NCI-H446 (cell line): ENCODE measurements around the gene UBAP1.
"Not testable (repeated sequence)": the region's sequence is repeated elsewhere in the genome, so short reads cannot be mapped to it uniquely, and the experiment has no call there.

Experiments
- DNase-seq, 2 experiments: peaks; one replicate each; lab custom pipeline; 2025; lab: John Stamatoyannopoulos, UW

Gene UBAP1

DNA sequence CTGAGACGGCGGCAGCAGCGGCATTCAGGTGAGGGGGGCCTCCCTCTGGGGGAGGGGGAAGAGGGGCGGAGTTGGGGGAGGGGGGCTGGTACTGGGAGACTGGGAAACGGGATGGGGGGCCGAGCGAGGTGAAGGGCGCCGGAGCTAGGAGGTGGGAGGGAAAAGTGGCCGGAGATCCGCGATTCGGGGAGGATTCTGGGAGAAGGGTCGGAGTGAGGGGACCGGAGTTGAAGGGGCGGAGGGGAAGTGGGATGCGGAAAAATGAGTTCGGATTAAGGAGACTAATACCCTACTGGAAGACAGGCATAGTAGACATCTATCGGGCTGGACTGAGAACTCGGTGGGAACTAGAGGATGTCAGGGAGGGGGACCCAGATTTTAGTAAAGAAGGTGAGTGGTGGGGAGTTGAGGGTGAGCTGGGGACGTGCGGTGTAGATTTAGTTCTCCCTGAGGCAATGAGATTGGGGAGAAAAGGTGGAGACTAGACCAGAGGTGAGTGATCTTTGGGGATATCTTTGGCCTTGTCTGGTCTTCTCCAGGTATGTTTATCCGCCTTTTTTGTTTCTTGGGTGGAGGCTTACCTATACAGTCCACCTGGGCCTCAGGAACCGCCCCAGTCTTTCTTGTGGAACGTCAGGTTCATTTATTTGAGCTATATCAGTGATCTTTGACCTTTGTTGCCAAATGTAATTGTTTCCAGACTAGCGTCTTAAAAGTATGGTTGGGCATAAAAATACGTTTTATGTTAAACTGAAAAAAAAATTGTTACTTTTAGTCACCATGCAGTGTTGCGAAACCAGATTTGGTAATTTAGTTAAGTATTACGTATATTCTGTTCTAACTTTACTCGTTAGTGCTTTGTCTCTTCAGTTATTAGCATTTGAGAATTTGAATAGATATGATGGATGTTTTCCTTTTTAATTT is 632 bp downstream of the UBAP1 start:
- DNase-seq = peak in 1 of 2 experiments; percentile 50

DNA sequence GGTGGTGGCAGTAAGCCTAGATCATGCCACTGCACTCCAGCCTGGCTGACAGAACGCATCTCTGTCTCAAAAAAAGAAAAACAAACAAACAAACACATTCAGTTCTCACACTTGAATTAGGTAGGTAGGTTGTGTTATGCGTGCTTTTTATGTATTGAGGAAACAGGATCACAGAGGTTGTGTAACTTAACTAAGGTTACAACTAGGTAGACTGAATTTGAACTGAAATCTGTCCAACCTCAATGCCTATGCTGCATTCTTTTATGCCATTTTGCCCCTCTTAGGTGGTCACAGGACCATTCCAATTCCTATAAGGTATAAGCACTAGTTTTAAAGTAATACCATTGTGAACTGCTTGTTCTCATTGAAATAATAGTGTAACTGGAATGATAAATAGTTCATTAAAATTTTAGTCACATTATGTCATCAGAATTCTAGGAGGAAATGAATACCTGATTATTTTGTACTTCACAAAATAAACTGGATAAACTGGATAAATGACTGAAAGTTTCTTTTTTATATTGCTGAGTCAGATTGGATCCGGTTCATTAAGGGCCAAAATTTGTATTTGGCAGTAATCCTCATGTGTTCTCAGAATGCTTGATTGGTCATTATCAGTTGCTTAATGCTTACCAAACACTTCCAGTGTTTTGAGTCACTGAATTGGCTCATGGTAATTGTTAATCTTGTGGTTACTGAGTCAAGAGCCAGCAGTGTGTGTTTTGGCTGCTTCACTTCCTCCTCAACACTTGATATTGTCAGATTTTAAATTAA is 7.1 kb downstream of the UBAP1 start:
- peak in 1 of 2 experiments; percentile 43 for DNase-seq

DNA sequence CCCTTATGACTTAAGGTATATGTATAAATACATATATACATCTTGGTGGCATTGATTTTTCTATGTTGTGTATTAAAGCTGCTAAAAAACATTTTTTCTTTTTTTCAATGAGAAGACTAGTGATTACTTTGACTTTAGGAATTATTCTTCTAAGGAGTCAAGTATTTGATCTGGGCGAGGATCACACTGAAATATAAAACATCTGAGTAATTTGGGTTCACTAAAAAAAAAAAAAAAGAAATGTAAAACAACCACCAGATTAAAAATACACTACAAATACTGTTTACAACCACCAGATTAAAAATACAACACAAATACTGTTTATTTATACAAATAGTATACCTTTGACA is 9.0 kb downstream of the UBAP1 start:
- no peak for DNase-seq

DNA sequence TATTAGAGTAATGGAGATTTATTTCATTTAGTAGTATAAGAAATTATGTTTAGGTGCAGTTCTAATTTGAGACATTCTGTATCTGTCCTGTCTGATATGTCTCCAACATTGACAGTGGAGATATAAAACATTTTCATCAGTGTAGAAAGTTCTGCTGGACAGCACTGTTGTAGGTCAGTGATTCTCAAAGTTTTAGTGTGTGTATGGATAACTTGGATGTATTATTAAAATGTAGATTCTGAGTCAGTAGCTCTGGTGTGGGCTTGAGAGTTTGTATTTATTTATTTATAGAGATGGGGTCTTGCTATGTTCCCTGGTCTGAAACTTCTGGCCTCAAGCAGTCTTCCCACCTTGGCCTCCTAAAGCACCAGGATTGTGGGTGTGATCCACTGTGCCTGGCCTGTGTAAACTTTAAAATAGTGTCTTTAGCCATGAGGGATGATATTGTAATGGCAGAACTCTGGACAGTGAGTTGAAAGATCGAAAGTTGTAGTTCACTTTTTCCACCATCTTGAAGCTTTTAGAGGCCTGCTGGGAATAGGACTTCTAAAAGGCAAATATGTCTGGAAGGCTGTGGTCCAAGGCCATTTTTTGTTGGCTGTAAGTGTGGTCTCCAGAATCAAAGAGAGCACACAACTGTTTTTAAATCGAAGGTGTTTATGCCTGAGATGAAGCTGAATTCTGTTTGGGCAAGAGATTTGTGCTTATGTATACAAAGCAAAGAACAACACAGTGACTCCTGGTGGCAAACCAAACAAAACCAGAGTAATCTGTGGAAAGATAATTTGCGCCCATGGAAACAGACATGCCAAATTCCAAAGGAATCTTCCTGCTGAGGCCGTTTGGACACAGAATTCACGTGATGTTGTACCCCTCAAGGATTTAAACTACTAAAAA is 12.4 kb downstream of the UBAP1 start:
- DNase-seq = peak in 1 of 2 experiments; percentile 10

DNA sequence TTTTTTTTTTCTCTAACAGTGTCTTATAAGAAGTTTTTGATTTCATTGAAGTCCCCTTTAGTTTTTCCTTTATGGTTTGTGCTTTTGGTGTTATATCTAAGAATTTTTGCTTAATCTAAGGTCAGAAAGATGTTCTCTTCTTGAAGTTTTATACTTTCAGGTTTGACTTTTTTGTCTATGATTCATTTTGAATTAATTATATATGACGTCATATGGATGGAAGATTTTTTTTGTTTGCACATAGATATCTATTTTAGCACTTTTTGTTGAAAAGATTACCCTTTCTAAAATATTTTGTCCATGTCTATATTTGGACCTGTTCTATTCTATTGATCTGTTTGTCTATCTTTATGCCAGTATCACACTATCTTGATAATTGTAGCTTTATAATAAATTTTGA is 16.3 kb downstream of the UBAP1 start:
- DNase-seq = no peak

DNA sequence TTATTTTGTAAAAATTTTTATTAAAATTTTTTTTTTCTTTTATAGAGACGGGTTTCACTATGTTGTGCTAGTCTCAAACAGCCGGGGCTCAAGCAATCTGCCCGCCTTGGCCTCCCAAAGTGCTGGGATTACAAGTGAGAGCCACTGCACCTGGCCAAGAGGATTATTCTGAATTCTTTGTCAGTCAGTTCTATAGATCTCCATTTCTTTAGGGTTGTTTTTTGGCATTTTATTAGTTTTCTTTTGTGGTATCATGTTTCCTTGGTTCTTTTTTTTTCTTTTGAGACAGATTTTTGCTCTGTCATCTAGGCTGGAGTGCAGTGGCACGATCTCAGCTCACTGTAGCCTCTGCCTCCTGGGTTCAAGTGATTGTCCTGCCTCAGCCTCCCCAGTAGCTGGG is 18.4 kb downstream of the UBAP1 start:
- DNase-seq = not testable (repeated sequence)

DNA sequence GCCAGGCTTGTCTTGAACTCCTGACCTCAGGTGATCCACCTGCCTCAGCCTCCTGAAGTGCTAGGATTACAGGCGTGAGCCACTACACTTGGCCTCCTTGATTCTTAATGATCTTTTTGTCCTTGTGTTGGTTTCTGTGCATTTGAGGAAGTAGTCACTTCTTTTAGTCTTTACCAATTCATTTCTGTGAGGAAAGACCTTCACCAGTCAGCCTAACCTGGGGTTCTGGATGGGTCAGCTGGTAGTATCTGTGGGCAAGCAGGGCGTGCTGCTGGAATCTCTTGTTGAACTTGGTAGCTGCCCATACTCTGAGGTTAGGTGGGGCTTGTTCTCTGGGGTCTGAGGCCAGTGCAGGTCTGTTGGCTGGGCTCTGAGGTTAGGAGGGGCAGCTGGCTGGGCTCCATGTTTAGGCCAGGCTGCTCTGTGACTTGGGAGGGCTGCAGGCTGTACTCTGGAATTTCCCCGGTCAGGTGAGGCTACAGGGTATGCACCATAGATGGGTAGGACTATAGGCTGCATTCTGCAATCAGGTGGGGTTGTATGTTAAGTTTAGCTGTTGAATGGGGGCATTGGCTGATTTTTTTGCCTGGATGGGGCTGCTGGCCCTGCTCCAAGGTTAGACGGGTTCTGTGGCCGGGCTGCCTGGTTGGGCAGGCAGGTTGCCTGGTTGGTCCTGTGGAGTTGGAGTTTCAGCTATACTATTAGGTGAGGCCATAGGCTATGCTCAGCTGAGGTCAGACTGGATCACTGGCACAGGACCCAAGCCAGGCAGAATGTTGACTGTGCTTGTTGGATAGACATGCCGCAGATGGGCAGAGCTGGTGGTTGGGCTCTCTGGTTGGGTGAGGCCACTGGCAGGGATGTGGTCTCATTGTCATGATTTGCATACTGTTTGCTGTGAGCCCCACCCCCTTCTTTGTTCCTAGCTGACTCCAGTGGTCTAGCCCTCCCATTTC is 19.2 kb downstream of the UBAP1 start:
- DNase-seq = peak in 1 of 2 experiments; percentile 38

DNA sequence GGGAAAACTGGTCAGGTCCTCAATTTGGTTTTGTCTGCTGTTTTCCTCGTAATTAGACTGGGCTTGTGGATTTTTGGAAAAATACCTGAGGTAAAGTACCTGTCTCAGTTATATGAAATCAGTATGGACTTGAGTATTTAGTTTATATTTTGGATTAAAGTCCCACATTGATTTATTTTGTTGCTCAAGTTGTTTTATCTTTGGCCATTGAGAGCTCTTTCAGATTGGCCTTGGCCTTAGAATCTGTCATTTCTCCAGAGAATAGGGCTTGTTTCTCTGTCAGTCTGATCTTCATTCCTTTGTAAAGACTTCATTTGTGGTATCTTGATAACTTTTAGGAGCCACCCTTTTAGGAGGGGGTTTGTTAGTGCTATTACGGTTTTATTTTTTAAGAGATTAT is 21.2 kb downstream of the UBAP1 start:
- DNase-seq = no peak

DNA sequence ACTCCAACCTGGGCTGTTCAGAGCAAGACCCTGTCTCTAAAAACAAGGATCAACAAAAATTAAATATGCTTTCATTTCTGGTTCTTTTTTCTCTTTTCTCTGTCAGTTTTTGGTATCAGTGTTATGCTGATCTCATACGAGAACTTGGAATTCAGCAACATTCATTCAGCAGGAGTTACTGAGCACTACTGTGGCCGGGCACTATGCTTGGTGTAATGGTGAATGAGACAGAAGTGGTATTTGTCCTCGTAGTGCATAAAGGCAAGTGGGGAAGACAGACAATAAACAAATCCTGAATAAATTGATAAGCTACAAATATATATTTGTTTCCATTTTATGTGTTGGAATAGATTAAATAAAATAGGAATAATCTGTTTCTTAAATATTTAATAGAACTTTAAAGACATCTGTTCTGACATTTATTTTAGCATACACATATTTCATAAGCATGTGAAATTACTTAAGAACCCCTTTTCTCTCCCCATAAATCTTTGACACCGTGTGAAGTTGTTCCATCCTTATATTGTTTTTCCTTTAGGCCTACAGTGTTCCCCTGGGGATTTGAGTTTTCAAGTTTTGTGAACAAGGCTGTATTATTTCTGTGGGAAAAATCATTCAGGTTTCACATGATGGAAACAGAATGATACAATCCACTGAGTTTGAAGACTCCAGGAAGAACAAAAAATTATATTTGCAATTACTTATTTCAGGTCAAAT is 24.6 kb downstream of the UBAP1 start:
- no peak for DNase-seq

DNA sequence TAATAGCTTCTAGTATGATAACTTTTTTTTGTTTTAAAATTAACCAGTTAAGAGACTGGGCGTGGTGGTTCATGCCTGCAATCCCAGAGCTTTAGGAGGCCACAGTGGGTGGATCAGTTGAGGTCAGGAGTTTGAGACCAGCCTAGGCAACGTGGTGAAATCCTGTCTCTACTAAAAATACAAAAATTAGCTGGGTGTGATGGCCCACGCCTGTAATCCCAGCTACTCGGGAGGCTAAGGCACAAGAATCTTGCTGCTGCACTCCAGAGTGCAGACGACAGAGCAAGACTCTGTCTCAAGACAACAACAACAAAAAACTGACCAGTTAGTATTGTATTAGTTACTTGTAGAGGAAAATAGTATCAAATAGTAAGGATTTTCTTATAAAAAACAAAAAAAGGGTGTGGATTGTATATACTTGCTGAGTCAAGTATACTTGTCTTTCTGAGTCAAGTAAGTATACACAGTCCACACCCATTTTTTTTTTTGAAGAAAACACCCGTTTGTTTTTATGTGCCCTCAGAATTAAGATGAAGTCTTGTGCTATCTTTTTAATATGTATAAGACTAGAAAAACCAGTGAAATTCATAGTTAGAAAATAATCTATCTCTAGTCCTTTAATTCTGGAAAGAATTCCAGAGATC is 25.3 kb downstream of the UBAP1 start:
- DNase-seq = no peak

DNA sequence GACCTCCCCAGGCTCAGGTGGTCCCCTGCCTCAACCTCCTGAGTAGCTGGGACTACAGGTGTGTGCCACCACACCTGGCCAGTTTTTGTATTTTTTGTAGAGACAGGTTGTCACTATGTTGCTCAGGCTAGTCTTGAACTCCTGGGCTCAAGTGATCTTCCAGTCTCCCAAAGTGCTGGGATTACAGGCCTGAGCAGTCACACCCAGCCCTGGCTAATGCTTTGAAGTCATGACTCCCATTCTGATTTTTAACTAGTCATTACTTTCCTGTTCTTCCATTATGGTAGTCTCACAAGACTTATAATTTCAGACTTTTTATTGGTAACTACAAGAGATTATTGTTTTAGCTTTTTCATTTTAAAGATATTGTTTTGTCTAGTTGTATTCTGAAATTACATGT is 26.3 kb downstream of the UBAP1 start:
- no peak for DNase-seq

DNA sequence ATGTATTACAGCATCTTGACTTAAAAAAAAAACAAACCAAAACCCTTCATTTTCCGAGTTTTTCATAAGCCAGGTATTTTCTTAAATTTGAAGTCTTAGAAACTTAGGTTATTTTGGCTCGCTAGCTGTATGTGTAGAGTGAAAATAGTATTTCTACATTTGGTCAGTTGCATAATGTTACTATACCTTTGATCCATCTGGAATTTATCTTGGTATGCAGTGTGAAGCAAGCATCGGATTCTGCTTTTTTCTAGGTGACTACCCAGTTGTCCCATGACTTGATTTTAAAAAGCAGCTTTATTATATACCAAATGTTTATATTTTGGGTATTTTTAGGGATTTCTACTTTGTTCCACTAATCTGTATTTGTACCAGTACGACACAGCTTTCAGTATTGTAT is 27.7 kb downstream of the UBAP1 start:
- DNase-seq = no peak

DNA sequence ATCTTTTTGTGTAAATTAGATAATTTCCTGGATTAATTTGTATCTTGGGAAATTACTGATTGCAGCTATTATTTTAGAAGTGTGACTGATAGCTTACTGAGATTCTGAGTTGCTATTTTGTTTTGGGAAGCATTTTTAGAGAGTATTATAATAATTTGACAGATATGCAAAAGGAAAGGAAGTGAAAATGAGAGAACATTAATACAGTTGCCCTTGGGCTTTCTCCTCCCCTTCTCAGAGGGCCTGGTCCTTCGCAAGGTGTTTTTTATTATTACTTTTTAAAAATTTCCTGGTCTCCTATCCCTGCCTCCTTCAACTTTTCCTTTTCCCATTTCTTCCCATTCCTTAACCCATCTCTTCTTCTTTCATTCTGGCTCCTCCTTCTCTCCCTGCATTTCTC is 32.6 kb downstream of the UBAP1 start:
- DNase-seq = no peak

DNA sequence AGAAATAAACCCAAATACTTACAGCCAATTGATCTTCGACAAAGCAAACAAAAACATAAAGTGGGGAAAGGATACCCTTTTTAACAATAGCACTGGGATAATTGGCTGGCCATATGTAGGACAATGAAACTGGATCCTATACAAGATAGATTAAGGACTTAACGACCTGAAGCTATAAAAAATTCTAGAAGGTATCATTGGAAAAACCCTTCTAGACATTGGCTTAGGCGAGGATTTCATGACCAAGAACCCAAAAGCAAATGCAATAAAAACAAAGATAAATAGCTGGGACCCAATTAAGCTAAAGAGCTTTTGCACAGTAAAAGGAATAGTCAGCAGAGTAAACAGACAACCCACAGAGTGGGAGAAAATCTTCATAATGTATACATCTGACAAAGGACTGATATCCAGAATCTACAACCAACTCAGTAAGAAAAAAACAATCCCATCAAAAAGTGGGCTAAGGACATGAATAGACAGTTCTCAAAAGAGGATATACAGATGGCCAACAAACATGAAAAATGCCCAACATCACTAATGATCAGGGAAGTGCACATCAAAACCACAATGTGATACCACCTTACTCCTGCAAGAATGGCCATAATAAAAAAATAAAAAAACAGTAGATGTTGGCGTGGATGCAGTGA is 35.6 kb downstream of the UBAP1 start:
- DNase-seq = not testable (repeated sequence)

DNA sequence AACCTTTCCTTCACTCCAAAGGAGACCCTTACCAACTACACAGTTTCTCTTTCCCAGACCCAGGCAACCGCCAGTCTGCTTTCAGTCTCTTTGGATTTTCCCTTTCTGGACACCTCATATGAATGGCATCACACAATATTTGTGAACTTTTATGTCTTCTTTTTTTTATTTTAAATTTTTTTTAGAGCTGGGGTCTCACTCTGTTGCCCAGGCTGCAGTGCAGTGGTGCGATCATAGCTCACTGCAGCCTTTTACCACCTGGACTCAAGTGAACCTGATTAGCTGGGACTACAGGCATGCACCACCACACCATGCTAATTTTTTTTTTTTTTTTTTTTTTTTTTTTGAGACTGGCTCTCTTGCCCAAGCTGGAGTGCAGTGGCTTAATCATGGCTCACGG is 37.5 kb downstream of the UBAP1 start:
- no peak for DNase-seq

DNA sequence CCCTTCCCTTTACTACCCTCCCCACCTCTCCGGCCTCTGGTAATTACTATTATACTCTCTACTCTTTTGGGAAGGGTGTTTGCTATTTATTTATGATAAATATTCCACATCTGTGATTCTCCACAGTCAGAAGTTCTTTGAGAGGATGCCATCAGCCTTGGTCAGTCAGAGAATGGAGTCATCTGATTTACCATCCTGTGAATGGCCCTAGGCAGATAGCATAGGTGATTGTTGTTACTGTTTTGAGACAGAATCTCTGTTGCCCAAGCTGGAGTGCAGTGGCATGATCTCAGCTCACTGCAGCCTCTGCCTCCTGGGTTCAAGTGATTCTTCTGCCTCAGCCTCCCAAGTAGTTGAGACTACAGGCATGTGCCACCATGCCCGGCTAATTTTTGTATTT is 38.2 kb downstream of the UBAP1 start:
- DNase-seq = not testable (repeated sequence)

DNA sequence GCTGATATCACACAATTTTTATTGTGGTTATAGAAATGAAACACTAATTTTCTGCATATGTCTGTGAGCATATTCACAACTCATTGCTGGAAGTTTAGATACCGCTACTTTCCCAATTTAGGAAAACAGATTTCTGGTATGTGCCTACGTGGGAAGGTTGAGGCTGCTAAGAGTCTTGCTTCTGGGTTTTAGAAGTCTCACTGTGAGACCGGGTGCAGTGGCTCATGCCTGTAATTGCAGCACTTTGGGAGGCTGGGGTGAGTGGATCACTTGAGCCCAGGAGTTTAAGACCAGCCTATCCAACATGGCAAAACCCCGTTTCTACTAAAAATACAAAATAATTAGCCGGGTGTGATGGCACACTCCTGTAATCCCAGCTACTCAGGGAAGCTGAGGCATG is 39.6 kb downstream of the UBAP1 start:
- DNase-seq = no peak

DNA sequence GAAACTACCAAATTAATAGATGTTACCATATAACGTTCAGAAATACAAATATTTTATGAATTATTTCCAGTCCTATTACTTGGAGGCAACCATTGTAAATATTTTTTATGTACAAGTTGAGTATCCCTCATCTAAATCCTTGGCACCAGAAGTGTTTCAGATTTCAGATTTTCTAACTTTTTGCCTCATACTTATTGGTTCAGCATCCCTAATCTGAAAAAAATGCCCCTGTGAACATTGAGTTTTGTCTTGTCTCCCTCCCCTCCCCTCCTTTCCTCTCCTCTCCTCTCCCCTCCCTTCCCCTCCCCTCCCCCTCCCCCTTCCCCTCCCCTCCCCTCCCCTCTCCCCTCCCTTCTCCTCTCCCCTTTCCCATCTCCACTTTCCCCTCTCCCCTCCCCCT is 40.6 kb downstream of the UBAP1 start:
- no peak for DNase-seq

DNA sequence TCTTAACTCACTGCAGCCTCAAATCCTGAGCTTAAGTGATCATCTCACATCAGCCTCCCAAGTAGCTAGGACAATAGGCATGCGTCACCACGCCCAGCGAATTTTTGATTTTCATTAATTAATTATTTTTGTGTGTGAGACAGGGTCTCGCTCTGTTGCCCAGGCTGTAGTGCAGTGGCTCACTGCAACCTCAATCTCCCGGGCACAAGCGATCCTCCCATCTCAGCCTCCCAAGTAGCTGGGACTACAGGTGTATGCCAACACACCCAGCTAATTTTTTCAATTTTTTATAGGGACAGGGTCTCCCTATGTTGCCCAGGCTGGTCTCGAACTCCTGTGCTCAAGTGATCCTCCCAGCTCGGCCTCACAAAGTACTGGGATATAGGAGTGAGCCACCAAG is 41.4 kb downstream of the UBAP1 start:
- no peak for DNase-seq
